Raji (cell line): Measurements from ENCODE around the gene USB1.

Source experiments
- POLR2A ChIP-seq: IDR thresholded peaks from 2 replicates; pipeline ENCODE4 v1.6.1; 2011; ENCODE audit warnings: low read depth, low read length, control low read depth; ENCODE audit not compliant: insufficient read depth

Gene USB1

GRCh38 chr16:57984443-57985203 lies 16.6 kb upstream of the USB1 start:
- TF ChIP-seq POLR2A, result no peak

GRCh38 chr16:57985204-57986181 lies 15.7 kb upstream of the USB1 start:
- no peak for TF ChIP-seq POLR2A

- no peak for TF ChIP-seq POLR2A
Measured at GRCh38 chr16:57986196-57986595, 15.0 kb upstream of the USB1 start.

GRCh38 chr16:57987441-57988177 lies 13.6 kb upstream of the USB1 start:
- no peak for TF ChIP-seq POLR2A

GRCh38 chr16:57988929-57989328 lies 12.3 kb upstream of the USB1 start:
- TF ChIP-seq POLR2A, result no peak

- TF ChIP-seq POLR2A, result no peak
Measured at GRCh38 chr16:57991551-57992059, 9.6 kb upstream of the USB1 start.

- no peak for TF ChIP-seq POLR2A
Measured at GRCh38 chr16:57992084-57992483, 9.1 kb upstream of the USB1 start.

GRCh38 chr16:57993438-57993837 lies 7.8 kb upstream of the USB1 start:
- TF ChIP-seq POLR2A, result no peak

- no peak for TF ChIP-seq POLR2A
Measured at GRCh38 chr16:57993897-57994296, 7.3 kb upstream of the USB1 start.

GRCh38 chr16:57994361-57994760 lies 6.8 kb upstream of the USB1 start:
- no peak for TF ChIP-seq POLR2A

- no peak for TF ChIP-seq POLR2A
Measured at GRCh38 chr16:57994778-57995177, 6.4 kb upstream of the USB1 start.

GRCh38 chr16:57995721-57996405 lies 5.3 kb upstream of the USB1 start:
- no peak for TF ChIP-seq POLR2A

GRCh38 chr16:57996406-57997175 lies 4.6 kb upstream of the USB1 start:
- TF ChIP-seq POLR2A, result no peak

GRCh38 chr16:57997176-57997527 lies 4.1 kb upstream of the USB1 start:
- TF ChIP-seq POLR2A, result no peak
